NCI-H1092 (cell line): Measurements from ENCODE around the gene DNMBP.
"Not testable (repeated sequence)": the region's sequence is repeated elsewhere in the genome, so short reads cannot be mapped to it uniquely, and the experiment has no call there.

Experiments used
- DNase-seq: peaks from one replicate; lab custom pipeline; 2025; lab: John Stamatoyannopoulos, UW

Gene DNMBP

DNA sequence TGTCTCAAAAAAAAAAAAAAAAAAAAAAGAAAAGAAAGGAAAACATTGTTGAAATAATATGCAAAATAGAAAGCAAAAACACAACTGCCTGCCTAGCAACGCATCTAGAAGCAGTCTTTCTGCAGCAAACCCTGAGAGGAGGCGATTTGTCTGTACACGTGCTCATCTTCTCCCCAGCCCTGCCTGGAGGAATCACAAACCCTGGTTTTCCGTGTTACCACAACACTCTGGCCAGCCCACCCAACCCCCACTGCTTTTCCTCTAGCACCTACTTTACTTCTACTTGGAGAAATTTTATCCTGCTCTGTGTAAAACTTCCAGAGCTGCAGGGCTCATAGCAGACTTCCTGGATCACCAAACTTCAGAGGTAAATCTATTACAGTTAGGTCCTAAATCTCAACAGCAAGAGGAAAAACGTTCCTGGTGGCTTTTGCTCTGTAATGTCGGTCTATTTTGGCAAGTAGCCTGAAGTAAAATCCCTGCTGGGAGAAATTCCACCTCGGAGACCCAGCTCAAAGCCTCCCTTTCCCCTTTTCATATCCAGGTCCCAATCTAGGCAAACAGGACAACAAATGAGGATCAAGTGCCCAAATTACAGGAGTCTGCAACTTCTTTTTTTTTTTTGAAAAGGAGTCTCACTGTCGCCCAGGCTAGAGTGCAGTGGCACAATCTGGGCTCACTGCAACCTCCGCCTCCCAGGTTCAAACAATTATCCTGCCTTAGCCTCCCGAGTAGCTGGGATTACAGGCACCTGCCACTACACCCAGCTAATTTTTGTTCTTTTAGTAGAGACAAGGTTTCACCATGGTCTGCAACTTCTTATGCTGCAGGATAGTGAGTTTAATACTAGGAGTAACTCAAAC, 91.6 kb downstream of the DNMBP start:
- no peak for DNase-seq

- DNase-seq, result no peak
Observed at GRCh38 chr10:99916776-99917175, 93.0 kb downstream of the DNMBP start.

GRCh38 chr10:99915414-99915813, 94.3 kb downstream of the DNMBP start:
- DNase-seq, result no peak

GRCh38 chr10:99914236-99914635, 95.5 kb downstream of the DNMBP start:
- DNase-seq, result no peak

GRCh38 chr10:99913831-99914235, 95.9 kb downstream of the DNMBP start:
- no peak for DNase-seq

DNA sequence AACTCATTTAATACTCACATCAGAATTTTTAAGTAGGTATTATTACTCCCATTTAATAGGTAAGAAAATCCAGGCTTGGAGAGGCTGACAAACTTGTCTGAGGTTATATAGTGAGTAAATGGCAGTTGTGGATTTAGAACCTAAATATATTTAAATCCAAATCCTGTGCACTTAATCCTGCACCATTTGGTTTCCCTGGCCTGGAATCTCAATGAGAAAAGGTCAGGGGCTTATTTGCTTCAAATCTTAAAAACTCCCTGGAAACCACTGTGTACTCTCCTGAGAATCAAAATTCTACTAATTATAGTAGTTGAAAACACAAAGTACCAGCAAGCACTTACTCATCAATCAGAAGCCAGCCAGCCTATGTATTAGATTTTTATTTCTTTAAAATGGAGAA, 97.7 kb downstream of the DNMBP start:
- DNase-seq, result no peak

GRCh38 chr10:99908512-99908911, 101.2 kb downstream of the DNMBP start:
- DNase-seq, result no peak

- DNase-seq, result no peak
Observed at GRCh38 chr10:99906470-99906869, 103.3 kb downstream of the DNMBP start.

DNA sequence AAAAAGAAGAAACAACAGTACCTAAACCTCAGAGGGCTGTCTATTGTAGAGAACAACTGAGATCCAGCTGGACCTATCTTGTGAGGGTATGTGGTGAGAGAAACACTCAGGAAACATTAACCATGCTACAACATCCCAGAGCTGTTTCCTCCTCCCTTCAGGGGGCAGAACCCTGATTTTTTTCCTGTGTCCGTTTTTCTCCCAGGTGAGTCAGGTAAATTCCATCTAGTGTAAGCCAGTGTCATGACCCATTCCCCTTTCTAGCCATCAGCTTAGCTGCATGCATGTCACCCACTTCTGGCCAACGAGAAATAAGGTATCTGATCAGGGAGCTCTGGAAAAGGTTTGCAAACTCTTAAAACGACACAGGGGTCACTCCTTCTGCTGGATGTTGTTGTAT, 103.8 kb downstream of the DNMBP start:
- no peak for DNase-seq

DNA sequence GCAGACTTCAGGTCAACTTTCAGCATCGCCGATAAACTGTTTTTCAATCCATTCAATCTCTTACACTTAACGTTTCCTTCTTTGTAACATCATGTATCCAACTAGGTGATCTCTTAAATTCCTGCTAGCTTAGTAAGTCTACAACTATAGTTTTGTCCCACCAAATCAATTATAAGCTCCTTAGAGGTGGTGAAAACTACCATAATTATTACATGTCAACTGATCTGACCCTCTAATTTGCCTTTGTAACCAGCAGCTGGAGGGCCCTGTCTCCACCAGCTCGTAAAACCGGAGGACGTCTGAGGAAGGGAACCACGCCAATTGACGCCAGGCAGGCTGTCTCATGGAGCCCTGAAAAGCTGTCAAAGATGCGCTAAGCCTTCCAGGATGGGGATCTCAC, 113.9 kb downstream of the DNMBP start:
- DNase-seq, result no peak

- DNase-seq, result not testable (repeated sequence)
Observed at GRCh38 chr10:99895066-99895465, 114.7 kb downstream of the DNMBP start.

DNA sequence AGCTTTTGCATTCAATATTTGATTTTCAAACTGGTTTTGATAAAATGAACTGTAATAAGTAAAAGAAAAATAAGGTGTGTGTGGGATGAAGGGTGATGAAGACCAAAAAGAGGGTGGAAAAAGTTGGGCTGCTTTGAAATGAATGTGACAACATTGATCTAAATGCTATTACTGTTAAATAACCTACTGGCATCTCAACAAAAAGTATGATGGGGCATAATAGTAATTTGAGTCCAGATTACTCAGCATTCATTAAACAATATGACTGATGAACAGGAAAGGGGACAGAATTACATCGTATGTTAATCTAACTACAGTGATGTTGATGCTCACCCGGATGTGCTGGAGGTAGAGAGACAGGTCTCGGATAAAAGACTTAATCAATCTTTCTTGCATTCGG, 115.1 kb downstream of the DNMBP start:
- DNase-seq, result no peak

GRCh38 chr10:99888622-99889021, 121.1 kb downstream of the DNMBP start:
- DNase-seq, result no peak

DNA sequence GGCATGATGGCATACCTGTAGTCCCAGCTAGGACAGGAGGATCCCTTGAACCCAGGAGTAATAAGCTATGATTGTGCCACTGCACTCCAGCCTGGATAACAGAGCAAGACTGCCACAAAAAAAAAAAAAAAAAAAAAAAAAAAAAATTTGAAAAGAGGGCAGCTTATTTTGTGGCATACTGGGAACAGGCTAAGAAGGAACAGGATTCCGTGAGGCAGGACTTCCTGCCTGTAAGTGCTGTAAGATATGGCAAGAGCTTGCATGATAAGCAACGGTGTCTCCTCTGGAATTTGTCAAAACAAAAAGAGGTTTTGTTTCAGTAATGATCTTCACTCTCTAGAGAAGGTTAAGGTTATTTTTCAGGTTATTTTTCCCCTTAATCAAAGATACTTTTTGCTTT, 126.2 kb downstream of the DNMBP start:
- DNase-seq, result no peak

- DNase-seq, result no peak
Observed at GRCh38 chr10:99881371-99881770, 128.4 kb downstream of the DNMBP start.

DNA sequence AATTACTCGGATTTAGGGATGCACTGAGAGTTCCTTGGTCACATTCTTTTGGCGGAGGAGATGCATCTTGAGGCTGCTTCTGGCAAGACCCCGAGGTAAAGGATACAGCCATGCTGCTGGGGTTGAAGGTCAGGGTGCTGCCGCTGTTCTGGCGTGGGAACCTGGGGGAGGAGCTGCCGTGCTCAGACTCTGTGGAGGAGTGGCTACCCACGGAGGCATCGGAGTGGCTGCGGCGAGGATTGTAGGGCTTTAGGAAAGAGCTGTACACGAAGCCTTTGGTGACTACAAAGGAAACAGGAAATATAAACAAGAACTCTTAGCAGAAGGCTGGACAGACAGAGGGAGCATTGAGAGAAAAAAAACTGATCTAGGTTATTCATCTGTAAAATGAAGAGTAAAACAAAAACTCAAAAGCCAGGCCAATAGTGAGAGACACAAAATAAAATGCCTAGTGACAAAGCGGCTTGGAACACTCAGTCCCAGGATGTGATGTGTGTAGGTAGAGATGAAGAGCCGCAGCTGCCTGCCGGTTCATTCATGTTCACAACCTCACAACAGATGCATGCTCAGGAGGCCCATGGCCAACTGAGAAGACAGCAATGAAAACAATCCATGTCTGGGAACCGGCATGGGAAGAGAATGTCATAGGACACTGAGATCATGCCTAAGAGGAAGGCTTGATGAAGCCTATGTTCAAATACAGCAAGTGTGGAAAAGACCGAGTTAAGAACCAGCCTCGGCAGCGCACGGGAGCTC, 129.5 kb downstream of the DNMBP start:
- DNase-seq, result no peak

- DNase-seq, result no peak
Observed at GRCh38 chr10:99875473-99875872, 134.3 kb downstream of the DNMBP start.

GRCh38 chr10:99874341-99875085, 135.2 kb downstream of the DNMBP start:
- no peak for DNase-seq

- DNase-seq, result no peak
Observed at GRCh38 chr10:99873846-99874245, 135.9 kb downstream of the DNMBP start.

GRCh38 chr10:99872367-99873162, 137.2 kb downstream of the DNMBP start:
- DNase-seq, result no peak

DNA sequence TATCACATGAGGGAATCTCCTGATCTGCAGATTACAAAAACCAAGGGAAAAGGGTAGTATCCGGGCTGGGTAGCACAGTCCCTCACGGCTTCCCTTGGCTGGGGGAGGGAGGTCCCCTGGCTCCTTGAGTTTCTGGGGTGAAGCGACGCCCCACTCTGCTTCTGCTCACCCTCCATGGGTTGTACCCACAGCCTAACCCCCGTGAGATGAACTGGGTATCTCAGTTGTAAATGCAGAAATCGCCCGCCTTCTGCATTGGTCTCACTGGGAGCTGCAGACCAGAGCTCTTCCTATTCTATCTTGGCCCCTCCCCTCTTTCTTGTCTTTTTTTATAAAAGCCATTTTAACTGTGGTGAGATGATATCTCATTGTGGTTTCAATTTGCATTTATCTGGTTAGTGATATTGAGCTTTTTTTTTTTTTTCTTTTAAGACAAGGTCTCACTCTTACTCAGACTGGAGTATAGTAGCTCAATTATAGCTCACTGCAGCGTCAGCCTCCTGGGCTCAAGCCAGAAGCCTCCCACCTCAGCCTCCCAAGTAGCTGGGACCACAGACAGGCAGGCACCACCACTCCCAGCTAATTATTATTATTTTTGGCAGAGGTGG, 139.5 kb downstream of the DNMBP start:
- no peak for DNase-seq
